ENCODE measurements around the gene TMEM139.

DNA sequence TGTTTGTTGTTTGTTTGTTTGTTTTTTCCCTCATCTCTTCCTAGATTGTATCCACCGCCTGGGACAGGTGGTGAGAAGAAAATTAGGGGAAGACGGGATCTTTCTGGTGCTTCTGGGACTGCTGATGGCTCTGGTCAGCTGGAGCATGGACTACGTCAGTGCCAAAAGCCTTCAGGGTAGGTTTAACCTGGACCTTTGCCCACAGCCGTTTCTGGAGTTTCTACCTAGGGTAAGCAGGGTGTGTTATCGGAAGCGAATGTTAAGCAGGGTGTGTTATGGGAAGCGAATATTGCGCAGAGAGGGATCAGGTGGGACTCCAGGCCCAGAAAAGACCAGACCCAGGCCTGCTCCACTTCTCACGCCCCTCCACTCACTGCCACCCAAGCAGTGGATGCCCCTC, 35.9 kb downstream of the TMEM139 start:
- TF ChIP-seq, protein P1, sequence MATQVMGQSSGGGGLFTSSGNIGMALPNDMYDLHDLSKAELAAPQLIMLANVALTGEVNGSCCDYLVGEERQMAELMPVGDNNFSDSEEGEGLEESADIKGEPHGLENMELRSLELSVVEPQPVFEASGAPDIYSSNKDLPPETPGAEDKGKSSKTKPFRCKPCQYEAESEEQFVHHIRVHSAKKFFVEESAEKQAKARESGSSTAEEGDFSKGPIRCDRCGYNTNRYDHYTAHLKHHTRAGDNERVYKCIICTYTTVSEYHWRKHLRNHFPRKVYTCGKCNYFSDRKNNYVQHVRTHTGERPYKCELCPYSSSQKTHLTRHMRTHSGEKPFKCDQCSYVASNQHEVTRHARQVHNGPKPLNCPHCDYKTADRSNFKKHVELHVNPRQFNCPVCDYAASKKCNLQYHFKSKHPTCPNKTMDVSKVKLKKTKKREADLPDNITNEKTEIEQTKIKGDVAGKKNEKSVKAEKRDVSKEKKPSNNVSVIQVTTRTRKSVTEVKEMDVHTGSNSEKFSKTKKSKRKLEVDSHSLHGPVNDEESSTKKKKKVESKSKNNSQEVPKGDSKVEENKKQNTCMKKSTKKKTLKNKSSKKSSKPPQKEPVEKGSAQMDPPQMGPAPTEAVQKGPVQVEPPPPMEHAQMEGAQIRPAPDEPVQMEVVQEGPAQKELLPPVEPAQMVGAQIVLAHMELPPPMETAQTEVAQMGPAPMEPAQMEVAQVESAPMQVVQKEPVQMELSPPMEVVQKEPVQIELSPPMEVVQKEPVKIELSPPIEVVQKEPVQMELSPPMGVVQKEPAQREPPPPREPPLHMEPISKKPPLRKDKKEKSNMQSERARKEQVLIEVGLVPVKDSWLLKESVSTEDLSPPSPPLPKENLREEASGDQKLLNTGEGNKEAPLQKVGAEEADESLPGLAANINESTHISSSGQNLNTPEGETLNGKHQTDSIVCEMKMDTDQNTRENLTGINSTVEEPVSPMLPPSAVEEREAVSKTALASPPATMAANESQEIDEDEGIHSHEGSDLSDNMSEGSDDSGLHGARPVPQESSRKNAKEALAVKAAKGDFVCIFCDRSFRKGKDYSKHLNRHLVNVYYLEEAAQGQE (IDR thresholded peaks at IDR 0.05; ENCODE audit: insufficient replicate concordance, low read depth) = no peak
- TF ChIP-seq, protein P2, sequence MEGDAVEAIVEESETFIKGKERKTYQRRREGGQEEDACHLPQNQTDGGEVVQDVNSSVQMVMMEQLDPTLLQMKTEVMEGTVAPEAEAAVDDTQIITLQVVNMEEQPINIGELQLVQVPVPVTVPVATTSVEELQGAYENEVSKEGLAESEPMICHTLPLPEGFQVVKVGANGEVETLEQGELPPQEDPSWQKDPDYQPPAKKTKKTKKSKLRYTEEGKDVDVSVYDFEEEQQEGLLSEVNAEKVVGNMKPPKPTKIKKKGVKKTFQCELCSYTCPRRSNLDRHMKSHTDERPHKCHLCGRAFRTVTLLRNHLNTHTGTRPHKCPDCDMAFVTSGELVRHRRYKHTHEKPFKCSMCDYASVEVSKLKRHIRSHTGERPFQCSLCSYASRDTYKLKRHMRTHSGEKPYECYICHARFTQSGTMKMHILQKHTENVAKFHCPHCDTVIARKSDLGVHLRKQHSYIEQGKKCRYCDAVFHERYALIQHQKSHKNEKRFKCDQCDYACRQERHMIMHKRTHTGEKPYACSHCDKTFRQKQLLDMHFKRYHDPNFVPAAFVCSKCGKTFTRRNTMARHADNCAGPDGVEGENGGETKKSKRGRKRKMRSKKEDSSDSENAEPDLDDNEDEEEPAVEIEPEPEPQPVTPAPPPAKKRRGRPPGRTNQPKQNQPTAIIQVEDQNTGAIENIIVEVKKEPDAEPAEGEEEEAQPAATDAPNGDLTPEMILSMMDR (IDR thresholded peaks at IDR 0.05; ENCODE audit: insufficient read depth, low read length) = no peak
- TF ChIP-seq POLR2AphosphoS5 (IDR thresholded peaks at IDR 0.05; ENCODE audit: low read depth) = no peak

Data from HL-60 (cell line).